Hematopoietic multipotent progenitor cell treated with erythropoietin and hydrocortisone succinate and interleukin-3 and kit ligand, for 15 days (in vitro differentiated cells): ENCODE results near the gene HPCA.

ENCODE experiments used
- DNase-seq: peaks from one replicate; pipeline ENCODE4 v3.0.0-alpha.2; 2015; ENCODE audit warnings: low spot score

The HPCA gene

DNA sequence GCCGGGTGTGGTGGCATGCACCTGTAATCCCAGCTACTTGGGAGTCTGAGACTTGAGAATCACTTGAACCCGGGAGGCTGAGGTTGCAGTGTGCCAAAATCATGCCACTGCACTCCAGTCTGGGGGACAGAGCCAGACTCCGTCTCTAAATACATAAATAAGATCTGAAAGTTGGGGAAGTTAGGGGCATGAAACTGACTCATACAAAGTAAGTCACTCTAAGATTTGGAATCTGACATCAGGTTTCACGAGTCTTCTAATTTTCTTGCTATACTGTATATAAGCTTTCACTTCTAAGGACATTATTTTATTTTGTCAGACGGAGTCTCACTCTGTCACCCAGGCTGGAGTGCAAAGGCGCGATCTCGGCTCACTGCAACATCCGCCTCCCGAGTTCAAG, 48.2 kb downstream of the HPCA start:
- no peak for DNase-seq

DNA sequence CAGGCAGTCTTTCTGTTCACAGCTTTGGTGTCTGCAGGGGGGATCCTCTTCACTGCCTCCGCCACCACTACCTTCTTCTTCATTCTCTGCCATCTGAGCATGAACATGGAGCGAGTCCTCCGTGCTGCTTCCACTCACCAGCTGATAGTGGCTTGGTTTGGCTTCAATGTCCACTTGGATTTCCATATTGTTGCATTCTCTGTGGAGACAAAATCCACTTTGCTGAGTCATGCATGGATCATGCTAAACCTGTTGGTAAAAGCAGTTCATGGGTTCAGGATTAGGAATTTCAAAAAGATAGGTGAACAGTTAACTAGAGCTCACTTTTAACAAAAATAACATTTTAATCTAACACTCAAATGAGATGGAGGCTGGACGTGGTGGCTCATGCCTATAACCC, 50.8 kb downstream of the HPCA start:
- no peak for DNase-seq

DNA sequence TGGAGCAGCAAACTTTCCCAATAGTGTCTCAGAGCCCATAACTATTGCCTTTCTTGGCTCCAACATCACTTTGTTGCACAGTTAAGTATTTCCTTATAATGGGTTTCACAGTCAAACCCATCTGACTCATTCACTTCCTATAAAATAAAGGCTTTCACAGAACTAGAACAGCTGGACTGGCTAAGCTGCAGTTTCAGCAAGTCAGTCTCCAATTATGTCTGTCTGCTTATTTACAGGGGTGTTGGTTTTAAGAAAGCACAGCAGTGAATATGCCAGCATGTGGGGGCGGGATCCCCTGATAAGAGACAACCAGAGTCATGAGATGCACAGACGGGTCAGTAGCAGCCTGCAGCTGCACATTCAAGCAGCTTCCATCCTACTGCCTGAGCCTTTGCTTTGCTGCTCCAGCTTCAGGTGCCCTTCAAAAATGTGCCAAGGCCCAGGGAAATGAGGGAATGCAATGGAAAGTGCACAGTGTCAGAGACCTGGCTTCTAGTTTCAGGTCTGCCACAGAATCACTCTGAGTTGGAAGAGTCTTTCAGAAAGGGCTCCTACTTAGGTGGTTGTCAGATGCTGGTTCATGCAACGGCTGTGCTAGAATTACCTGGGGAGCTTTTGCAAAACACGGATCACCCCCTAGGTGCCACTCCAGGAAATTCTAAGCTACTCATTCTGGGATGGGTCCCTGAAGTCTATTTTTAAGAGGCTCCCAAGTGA, 53.5 kb downstream of the HPCA start:
- peak; percentile 62 for DNase-seq

DNA sequence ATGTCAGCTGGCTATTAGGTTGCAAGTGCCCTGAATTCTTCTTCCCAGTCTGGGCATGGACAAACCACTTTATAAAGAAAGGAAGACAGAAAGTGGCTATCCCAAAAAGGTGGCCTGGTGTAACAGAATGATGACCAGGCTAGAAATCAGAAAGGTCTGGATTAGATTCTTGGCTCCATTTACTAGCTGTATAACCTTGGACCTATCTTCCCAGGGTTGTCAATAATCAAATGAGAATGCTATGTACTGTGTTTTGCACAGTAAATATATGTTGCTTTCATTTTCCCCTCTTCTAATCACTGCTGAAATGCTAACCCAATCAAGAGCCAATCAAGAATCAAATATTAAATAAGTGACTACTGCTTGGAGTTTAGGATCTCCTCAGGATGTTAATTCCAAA, 57.9 kb downstream of the HPCA start:
- DNase-seq: no peak
